ENCODE data around the gene PPP1R3E. TPM values are rescaled to one million over a fixed set of nuclear protein-coding genes. Genes with fewer than 3 reads are reported as not detected.

The PPP1R3E gene
- total and polyA plus RNA-seq, 2 of the 13 experiments (the other 11 are each of a cell fraction or from before 2014, with no cell fraction given), result 16.5 to 26.5 TPM

DNA sequence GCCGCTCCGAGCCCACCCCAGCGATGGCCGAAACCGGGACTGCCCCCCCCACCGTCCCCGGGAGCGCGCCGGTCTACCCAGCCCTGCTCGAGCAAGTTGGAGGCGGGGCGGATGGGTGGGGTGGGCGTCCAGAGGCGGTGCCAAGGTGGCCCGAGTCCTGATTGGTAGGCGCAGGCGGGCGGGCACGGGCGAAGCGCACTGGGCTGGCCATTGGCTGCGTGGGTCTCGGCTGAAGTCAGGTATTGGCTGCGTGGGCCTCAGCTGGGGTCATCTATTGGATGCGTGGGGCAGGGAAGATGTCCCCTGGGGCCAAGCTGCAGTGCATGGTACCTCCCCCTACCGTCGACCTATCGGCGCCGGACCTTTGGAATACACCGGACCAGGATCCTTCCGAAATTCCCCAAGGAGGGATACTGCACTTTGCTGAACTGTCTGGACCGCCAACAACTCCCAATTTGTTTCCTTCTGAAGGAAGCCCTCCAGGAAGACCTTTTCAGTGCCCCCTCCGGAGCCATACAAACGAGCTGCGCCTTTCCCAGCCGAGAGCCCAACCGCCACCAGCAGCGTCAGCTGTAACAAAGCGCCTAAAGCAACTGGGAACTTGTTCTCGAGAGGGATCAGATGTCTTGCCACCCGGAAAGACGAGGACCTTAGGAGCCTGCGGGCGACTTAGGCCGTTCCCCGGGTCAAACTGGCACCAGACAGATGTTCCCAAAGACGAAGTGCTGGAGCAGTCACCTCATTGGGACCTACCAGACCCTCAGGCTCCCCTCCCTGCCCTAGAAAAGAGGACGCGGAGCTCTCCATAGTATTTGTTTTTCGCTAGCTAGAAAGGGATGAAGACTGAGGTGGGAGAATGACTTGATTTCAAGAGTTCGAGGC is 16.4 kb downstream of the PPP1R3E start, which contains the start of gene HOMEZ (continued):
- TF ChIP-seq CENPX (CRISPR knock-in tag; IDR thresholded peaks at IDR 0.05) (no peak), SMAD1 (CRISPR knock-in tag; IDR thresholded peaks at IDR 0.05; ENCODE audit: borderline replicate concordance, low read depth) (peak; percentile 25; the same call in 1 of the 2 replicates), ZNF34 (CRISPR knock-in tag; IDR thresholded peaks at IDR 0.05; ENCODE audit: borderline replicate concordance) (peak; percentile 97; the same call in 1 of the 2 replicates), ZNF747 (CRISPR knock-in tag; IDR thresholded peaks at IDR 0.05; ENCODE audit: borderline replicate concordance) (peak; percentile 84; the same call in 1 of the 2 replicates), CBFB (CRISPR knock-in tag; IDR thresholded peaks at IDR 0.05) (peak; percentile 35; the same call in 1 of the 2 replicates), ZNF441 (CRISPR knock-in tag; IDR thresholded peaks at IDR 0.05; ENCODE audit: borderline replicate concordance) (peak; percentile 71), NCOR1 (IDR thresholded peaks at IDR 0.05; ENCODE audit: borderline replicate concordance, low read length) (peak; percentile 42; the same call in 1 of the 2 replicates), THYN1 (CRISPR knock-in tag; IDR thresholded peaks at IDR 0.05; ENCODE audit: borderline replicate concordance, low read depth) (no peak), SP5 (CRISPR knock-in tag; IDR thresholded peaks at IDR 0.05; ENCODE audit: borderline replicate concordance, low read depth) (peak; percentile 94), ZNF772 (CRISPR knock-in tag; IDR thresholded peaks at IDR 0.05) (peak; percentile 50; the same call in 1 of the 2 replicates), MTA1 (CRISPR knock-in tag; IDR thresholded peaks at IDR 0.05; ENCODE audit: borderline replicate concordance) (peak; percentile 89; the same call in 1 of the 2 replicates), PLRG1 (conservative IDR thresholded peaks at IDR 0.05) (no peak), ZNF713 (CRISPR knock-in tag; IDR thresholded peaks at IDR 0.05) (peak; percentile 53; the same call in 1 of the 2 replicates), FOXO1 (CRISPR knock-in tag; IDR thresholded peaks at IDR 0.05) (peak; percentile 31; the same call in 1 of the 2 replicates), SRSF1 (optimal IDR thresholded peaks at IDR 0.05; ENCODE audit: low read depth, low read length) (peak; percentile 54), TP53 (CRISPR knock-in tag; conservative IDR thresholded peaks at IDR 0.05) (no peak), ZNF121 (CRISPR knock-in tag; IDR thresholded peaks at IDR 0.05) (peak; percentile 93), NFE2 (CRISPR knock-in tag; IDR thresholded peaks at IDR 0.05) (no peak), MAFF (IDR thresholded peaks at IDR 0.05; ENCODE audit: low read depth, low read length) (no peak), ZNF44 (CRISPR knock-in tag; IDR thresholded peaks at IDR 0.05) (peak; percentile 99; the same call in 1 of the 2 replicates), GATAD1 (CRISPR knock-in tag; IDR thresholded peaks at IDR 0.05) (peak; percentile 82)
- TF ChIP-seq, protein P1, sequence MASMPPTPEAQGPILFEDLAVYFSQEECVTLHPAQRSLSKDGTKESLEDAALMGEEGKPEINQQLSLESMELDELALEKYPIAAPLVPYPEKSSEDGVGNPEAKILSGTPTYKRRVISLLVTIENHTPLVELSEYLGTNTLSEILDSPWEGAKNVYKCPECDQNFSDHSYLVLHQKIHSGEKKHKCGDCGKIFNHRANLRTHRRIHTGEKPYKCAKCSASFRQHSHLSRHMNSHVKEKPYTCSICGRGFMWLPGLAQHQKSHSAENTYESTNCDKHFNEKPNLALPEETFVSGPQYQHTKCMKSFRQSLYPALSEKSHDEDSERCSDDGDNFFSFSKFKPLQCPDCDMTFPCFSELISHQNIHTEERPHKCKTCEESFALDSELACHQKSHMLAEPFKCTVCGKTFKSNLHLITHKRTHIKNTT (CRISPR knock-in tag; IDR thresholded peaks at IDR 0.05), result no peak
- TF ChIP-seq, protein P2, sequence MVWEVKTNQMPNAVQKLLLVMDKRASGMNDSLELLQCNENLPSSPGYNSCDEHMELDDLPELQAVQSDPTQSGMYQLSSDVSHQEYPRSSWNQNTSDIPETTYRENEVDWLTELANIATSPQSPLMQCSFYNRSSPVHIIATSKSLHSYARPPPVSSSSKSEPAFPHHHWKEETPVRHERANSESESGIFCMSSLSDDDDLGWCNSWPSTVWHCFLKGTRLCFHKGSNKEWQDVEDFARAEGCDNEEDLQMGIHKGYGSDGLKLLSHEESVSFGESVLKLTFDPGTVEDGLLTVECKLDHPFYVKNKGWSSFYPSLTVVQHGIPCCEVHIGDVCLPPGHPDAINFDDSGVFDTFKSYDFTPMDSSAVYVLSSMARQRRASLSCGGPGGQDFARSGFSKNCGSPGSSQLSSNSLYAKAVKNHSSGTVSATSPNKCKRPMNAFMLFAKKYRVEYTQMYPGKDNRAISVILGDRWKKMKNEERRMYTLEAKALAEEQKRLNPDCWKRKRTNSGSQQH (CRISPR knock-in tag; IDR thresholded peaks at IDR 0.05; ENCODE audit: low read depth), result peak; percentile 90
- TF ChIP-seq, protein P3, sequence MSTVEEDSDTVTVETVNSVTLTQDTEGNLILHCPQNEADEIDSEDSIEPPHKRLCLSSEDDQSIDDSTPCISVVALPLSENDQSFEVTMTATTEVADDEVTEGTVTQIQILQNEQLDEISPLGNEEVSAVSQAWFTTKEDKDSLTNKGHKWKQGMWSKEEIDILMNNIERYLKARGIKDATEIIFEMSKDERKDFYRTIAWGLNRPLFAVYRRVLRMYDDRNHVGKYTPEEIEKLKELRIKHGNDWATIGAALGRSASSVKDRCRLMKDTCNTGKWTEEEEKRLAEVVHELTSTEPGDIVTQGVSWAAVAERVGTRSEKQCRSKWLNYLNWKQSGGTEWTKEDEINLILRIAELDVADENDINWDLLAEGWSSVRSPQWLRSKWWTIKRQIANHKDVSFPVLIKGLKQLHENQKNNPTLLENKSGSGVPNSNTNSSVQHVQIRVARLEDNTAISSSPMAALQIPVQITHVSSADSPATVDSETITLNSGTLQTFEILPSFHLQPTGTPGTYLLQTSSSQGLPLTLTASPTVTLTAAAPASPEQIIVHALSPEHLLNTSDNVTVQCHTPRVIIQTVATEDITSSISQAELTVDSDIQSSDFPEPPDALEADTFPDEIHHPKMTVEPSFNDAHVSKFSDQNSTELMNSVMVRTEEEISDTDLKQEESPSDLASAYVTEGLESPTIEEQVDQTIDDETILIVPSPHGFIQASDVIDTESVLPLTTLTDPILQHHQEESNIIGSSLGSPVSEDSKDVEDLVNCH (CRISPR knock-in tag; IDR thresholded peaks at IDR 0.05), result no peak
